IMR-90 (cell line): ENCODE results near the gene KPNA2. TPM values are rescaled to one million over a fixed set of nuclear protein-coding genes. Genes with fewer than 3 reads are reported as not detected.
A peak's percentile ranks its signal among the peaks of the same experiment; 100 is the strongest.

Experiments used
- ATAC-seq: fragments of 200-7000 bp; cut with Tn5 transposase; 2 replicates; pipeline ENCODE4 v1.9.1; 2020; ENCODE audit warnings: low read depth, mild to moderate bottlenecking, moderate library complexity
- BruUV-seq: library from RNA; stranded (reverse); fragments of 400-500 nt; replicated peaks from 2 replicates; lab custom pipeline; 2021; lab: Mats Ljungman, UMichigan
- CTCF ChIA-PET: fragments of 300-600 bp; formaldehyde crosslinking; extraction: SDS; loops from one replicate; lab custom pipeline; 2021; ENCODE audit warnings: antibody characterized with exemption; lab: Yijun Ruan, JAX
- POLR2A ChIA-PET: fragments of 300-600 bp; sonication (Branson Sonifier 250); formaldehyde crosslinking; loops from one replicate; lab custom pipeline; 2022; ENCODE audit warnings: antibody characterized with exemption; ENCODE audit not compliant: unreplicated experiment; lab: Charles Lee
- DNase-seq: peaks from one replicate; pipeline ENCODE4 v3.0.0; 2013
- H2AFZ ChIP-seq: replicated peaks from 2 replicates; pipeline ENCODE3; 2013; ENCODE audit warnings: low read length, mild to moderate bottlenecking; ENCODE audit not compliant: poor library complexity
- H2AK5ac ChIP-seq: 2 replicates; pipeline ENCODE4 v1.6.1; 2013; ENCODE audit warnings: low read depth, low read length, inconsistent platforms
- H2AK9ac ChIP-seq: replicated peaks from 2 replicates; pipeline ENCODE3; 2013; ENCODE audit warnings: mild to moderate bottlenecking, low read depth, low read length, moderate library complexity; ENCODE audit not compliant: poor library complexity
- H2BK120ac ChIP-seq: 2 replicates; pipeline ENCODE4 v1.6.1; 2013; ENCODE audit warnings: low read depth, low read length, inconsistent platforms
- H2BK15ac ChIP-seq: 3 replicates; pipeline ENCODE4 v1.6.1; 2013; ENCODE audit warnings: low read depth, low read length, inconsistent platforms
- H2BK20ac ChIP-seq: 2 replicates; pipeline ENCODE4 v1.6.1; 2013; ENCODE audit warnings: low read depth, mild to moderate bottlenecking, inconsistent platforms, low read length, moderate library complexity
- H2BK5ac ChIP-seq: 2 replicates; pipeline ENCODE4 v1.6.1; 2013; ENCODE audit warnings: mild to moderate bottlenecking, low read depth, low read length, inconsistent platforms; ENCODE audit not compliant: poor library complexity, severe bottlenecking
- H3K14ac ChIP-seq: replicated peaks from 2 replicates; pipeline ENCODE4 v1.6.1; 2013; ENCODE audit warnings: low read depth, low read length, inconsistent platforms
- H3K18ac ChIP-seq: 2 replicates; pipeline ENCODE4 v1.6.1; 2013; ENCODE audit warnings: low read depth, low read length, control low read depth
- H3K23ac ChIP-seq: 2 replicates; pipeline ENCODE4 v1.6.1; 2013; ENCODE audit warnings: low read depth, low read length, inconsistent platforms
- H3K27ac ChIP-seq: 2 replicates; pipeline ENCODE4 v1.5.1; 2013; ENCODE audit warnings: mild to moderate bottlenecking, control low read depth, low read length; ENCODE audit not compliant: insufficient read depth
- H3K27me3 ChIP-seq: 2 replicates; pipeline ENCODE4 v1.6.1; 2013; ENCODE audit warnings: low read length; ENCODE audit not compliant: control insufficient read depth, insufficient read depth
- H3K36me3 ChIP-seq: 2 replicates; pipeline ENCODE4 v1.6.1; 2013; ENCODE audit warnings: low read length, mixed read lengths; ENCODE audit not compliant: control insufficient read depth, insufficient read depth
- H3K4ac ChIP-seq: 2 replicates; pipeline ENCODE4 v1.6.1; 2013; ENCODE audit warnings: low read depth, low read length, inconsistent platforms
- H3K4me1 ChIP-seq: 2 replicates; pipeline ENCODE4 v1.6.1; 2013; ENCODE audit warnings: low read length, mixed read lengths; ENCODE audit not compliant: control insufficient read depth, insufficient read depth
- H3K4me2 ChIP-seq: 2 replicates; pipeline ENCODE4 v1.6.1; 2013; ENCODE audit warnings: low read depth, mild to moderate bottlenecking, control low read depth, low read length, moderate library complexity
- H3K4me3 ChIP-seq: 2 replicates; pipeline ENCODE4 v1.5.1; 2013; ENCODE audit warnings: low read depth, mild to moderate bottlenecking, control low read depth, low read length, moderate library complexity; ENCODE audit not compliant: insufficient read depth
- H3K56ac ChIP-seq: 2 replicates; pipeline ENCODE4 v1.6.1; 2013; ENCODE audit warnings: low read length, inconsistent platforms; ENCODE audit not compliant: insufficient read depth; ENCODE audit errors: extremely low read depth
- H3K79me1 ChIP-seq, 2 experiments: 2 replicates each; pipeline ENCODE4 v1.6.1; 2013; ENCODE audit warnings: low read length in 2 of 2, inconsistent platforms in 1 of 2, low read depth in 1 of 2
- H3K9ac ChIP-seq: 2 replicates; pipeline ENCODE4 v1.6.1; 2013; ENCODE audit warnings: low read depth, low read length, control low read depth
- H3K9me1 ChIP-seq: 2 replicates; pipeline ENCODE4 v1.6.1; 2013; ENCODE audit warnings: low read length, inconsistent platforms; ENCODE audit not compliant: insufficient read depth
- H3K9me3 ChIP-seq: 2 replicates; pipeline ENCODE4 v1.6.1; 2013; ENCODE audit warnings: low read length; ENCODE audit not compliant: control insufficient read depth, insufficient read depth
- H4K20me1 ChIP-seq: 2 replicates; pipeline ENCODE4 v1.6.1; 2013; ENCODE audit warnings: low read length, inconsistent platforms; ENCODE audit not compliant: insufficient read depth
- H4K5ac ChIP-seq: 2 replicates; pipeline ENCODE4 v1.6.1; 2013; ENCODE audit warnings: mild to moderate bottlenecking, low read depth, low read length, control low read depth
- H4K8ac ChIP-seq, 2 experiments: 2 replicates each; pipeline ENCODE4 v1.6.1; 2013; ENCODE audit warnings: low read depth in 2 of 2, low read length in 2 of 2, control low read depth in 1 of 2, inconsistent platforms in 1 of 2
- H4K91ac ChIP-seq: 2 replicates; pipeline ENCODE4 v1.6.1; 2013; ENCODE audit warnings: low read depth, low read length, inconsistent platforms; ENCODE audit not compliant: insufficient read depth
- BHLHE40 ChIP-seq: fragments of 150-350 bp; IDR thresholded peaks from 2 replicates; pipeline ENCODE4 v1.6.1; 2016; ENCODE audit warnings: mild to moderate bottlenecking, low read depth, low read length
- CEBPB ChIP-seq: IDR thresholded peaks from 2 replicates; pipeline ENCODE4 v1.6.1; 2012; ENCODE audit warnings: low read depth, low read length, improper control_type of control experiment
- CHD1 ChIP-seq: IDR thresholded peaks from 2 replicates; pipeline ENCODE4 v1.6.1; 2012; ENCODE audit warnings: low read depth, low read length, improper control_type of control experiment
- MAFK ChIP-seq: IDR thresholded peaks from 2 replicates; pipeline ENCODE4 v1.6.1; 2012; ENCODE audit warnings: low read depth, low read length, improper control_type of control experiment
- NFE2L2 ChIP-seq: fragments of 150-350 bp; IDR thresholded peaks from 2 replicates; pipeline ENCODE4 v1.6.1; 2016; ENCODE audit warnings: low read depth, mild to moderate bottlenecking, low read length
- RAD21 ChIP-seq: IDR thresholded peaks from 2 replicates; pipeline ENCODE4 v1.6.1; 2012; ENCODE audit warnings: low read length, improper control_type of control experiment
- RCOR1 ChIP-seq: IDR thresholded peaks from 2 replicates; pipeline ENCODE4 v1.6.1; 2012; ENCODE audit warnings: mild to moderate bottlenecking, low read length, improper control_type of control experiment; ENCODE audit not compliant: insufficient replicate concordance
- RFX5 ChIP-seq: IDR thresholded peaks from 2 replicates; pipeline ENCODE4 v1.8.0; 2012; ENCODE audit warnings: low read depth, mild to moderate bottlenecking, low read length, moderate library complexity
- SMC3 ChIP-seq: fragments of 150-350 bp; IDR thresholded peaks from 2 replicates; pipeline ENCODE4 v1.6.1; 2016; ENCODE audit warnings: low read depth, mild to moderate bottlenecking, antibody characterized with exemption, low read length, moderate library complexity
- WGBS, 2 experiments: methylation state at CpG; one replicate each; pipeline versions ENCODE4 v1.1.5 to v1.1.7; 2013; ENCODE audit warnings: missing lambda C conversion rate in 2 of 2; ENCODE audit not compliant: insufficient read length in 1 of 2; ENCODE audit errors: extremely low coverage in 2 of 2; 5-methylcytosine and 5-hydroxymethylcytosine counted together
- dilution Hi-C: fragments of 300-500 bp; cut with HindIII; formaldehyde crosslinking; loops from one replicate; pipeline ENCODE4 v1.14.3; 2018; ENCODE audit warnings: low sequenced_read_pairs; ENCODE audit not compliant: unreplicated experiment
- in situ Hi-C: fragments of 300-500 bp; cut with MboI; formaldehyde crosslinking; loops from 3 replicates; pipeline ENCODE4 v1.14.3; 2019; ENCODE audit warnings: low sequenced_read_pairs, inconsistent platforms, mixed read lengths
- intact Hi-C: fragments of 100-400 bp; cut with micrococcal nuclease; formaldehyde crosslinking; loops from 2 replicates; pipeline ENCODE4 v1.10.0; 2022
- polyA plus RNA-seq, 3 experiments: library from polyadenylated mRNA; depleted of rRNA; stranded (reverse); fragments of >200 nt; gene quantifications; 2 replicates each; pipeline ENCODE4 v1.2.3, GENCODE V29; 2012; ENCODE audit warnings: low replicate concordance in 1 of 3
- total RNA-seq: library from RNA; depleted of rRNA; stranded (reverse); fragments of >200 nt; gene quantifications from 2 replicates; pipeline ENCODE4 v1.2.3, GENCODE V29; 2012
- TF ChIP-seq, protein P1 (sequence below): fragments of 150-350 bp; IDR thresholded peaks from 2 replicates; pipeline ENCODE4 v1.6.1; 2016; ENCODE audit warnings: low read depth, mild to moderate bottlenecking, low read length, moderate library complexity, borderline replicate concordance
- TF ChIP-seq, protein P2 (sequence below): conservative IDR thresholded peaks from 2 replicates; pipeline ENCODE4 v1.5.1; 2012; ENCODE audit warnings: mild to moderate bottlenecking, low read depth, low read length, improper control_type of control experiment

KPNA2 gene
- total and polyA plus RNA-seq, 2 of the 4 experiments (the other 2 are of a cell fraction), result 135 to 262 TPM

DNA sequence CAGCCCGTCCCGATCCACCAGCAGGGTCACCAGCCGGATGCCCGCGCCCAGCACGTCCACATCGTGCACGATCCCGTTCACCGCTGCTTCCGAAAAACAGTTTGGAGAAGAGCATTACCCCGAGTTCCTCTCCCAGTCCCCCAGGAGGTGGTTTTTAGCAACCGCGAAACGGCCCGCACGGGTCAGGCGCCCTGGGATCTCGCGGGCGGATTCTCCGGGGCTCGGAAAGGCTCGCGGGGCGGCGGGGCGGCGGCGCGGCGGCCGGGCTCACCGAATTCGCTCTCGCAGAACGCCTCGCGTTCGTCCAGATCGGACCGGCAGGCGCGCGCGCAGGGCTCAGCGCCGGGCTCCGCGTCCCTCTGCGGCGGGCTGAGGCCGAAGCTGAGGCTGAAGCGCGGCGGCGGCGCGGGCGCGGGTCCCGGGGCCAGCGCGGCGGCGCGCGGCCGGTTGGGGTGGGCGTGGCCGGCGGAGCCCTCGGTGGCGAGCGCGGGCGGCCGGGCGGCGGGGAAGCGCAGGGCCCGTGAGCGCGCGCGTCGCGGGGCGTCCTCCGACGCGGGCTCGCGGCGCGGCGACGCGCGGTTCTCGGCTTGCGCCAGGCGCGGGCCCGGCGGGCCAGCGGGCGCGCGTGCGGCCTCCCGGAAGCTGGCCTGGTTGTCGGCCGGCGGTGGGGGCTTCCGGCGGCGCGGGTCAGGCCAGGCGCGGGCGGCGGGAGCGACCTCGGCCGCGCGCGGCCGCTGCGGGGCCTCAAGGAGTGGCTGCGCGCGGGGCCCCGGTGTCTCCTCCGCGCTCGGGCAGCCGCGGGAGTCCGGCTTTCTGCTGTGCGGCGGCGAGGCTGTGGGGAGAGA is 42.2 kb upstream of the KPNA2 start (continued):
- TF ChIP-seq, protein P1, sequence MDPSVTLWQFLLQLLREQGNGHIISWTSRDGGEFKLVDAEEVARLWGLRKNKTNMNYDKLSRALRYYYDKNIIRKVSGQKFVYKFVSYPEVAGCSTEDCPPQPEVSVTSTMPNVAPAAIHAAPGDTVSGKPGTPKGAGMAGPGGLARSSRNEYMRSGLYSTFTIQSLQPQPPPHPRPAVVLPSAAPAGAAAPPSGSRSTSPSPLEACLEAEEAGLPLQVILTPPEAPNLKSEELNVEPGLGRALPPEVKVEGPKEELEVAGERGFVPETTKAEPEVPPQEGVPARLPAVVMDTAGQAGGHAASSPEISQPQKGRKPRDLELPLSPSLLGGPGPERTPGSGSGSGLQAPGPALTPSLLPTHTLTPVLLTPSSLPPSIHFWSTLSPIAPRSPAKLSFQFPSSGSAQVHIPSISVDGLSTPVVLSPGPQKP, result no peak

DNA sequence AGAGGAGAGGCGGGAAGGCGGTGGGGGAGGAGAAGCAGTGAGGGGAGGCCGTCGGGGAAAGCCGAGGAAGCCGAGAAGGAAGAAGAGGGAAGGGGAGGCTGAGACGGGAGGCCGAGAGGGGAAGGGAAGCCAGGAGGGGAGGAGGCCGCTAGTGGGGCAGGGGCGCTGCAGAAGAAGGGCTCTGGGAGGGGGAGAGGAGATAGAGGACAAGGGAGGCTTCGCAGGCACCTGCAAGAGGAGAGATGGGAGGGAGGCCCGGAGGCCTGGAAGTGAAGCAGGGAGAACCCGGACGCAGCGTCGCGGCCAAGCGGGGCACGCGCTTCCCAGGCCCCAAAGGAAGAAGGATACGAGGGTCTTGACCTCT is 41.6 kb upstream of the KPNA2 start:
- peak overlapping the region; percentile 91 for H3K4me2 ChIP-seq
- H3K9me1 ChIP-seq, result peaks cover 8% of the 10 kb centered on the region; the same call in 1 of the 2 replicates
- H3K36me3 ChIP-seq, result no peaks in the 10 kb centered on the region
- peak overlapping the region; percentile 46 for H3K23ac ChIP-seq
- no peak overlapping the region for H2BK20ac ChIP-seq
- H4K20me1 ChIP-seq, result no peaks in the 10 kb centered on the region
- peaks cover 5% of the 10 kb centered on the region; the same call in 1 of the 2 replicates for H3K4me1 ChIP-seq
- POLR2A ChIA-PET, result interaction anchor here (0.6 kb wide), 1 partner anchor 1691 kb away, joined by 8 read pairs; no protein-coding TSS in a partner anchor
- dilution Hi-C loops, result no loop called here
- H2AFZ ChIP-seq, result peak overlapping the region; percentile 94
- H3K27me3 ChIP-seq, result no peaks in the 10 kb centered on the region
- peaks cover 8 to 13% of the 10 kb centered on the region in 2 experiments; a peak in 3 of 4 replicates for H3K79me1 ChIP-seq
- H3K4me3 ChIP-seq, result peak overlapping the region; percentile 72
- peak overlapping the region; percentile 92 for H3K4ac ChIP-seq
- ATAC-seq, result no peak
- peak overlapping the region; percentile 76 for H3K14ac ChIP-seq
- CTCF ChIA-PET, result interaction anchor here (1.4 kb wide), 1 partner anchor 31 kb away, joined by 3 read pairs; no protein-coding TSS in a partner anchor
- 2% methylated on average over 6 of the region's 21 CpGs; no CpG with 5 or more reads in 1 of the 2 experiments for WGBS, 2 experiments
- H2BK5ac ChIP-seq, result peak overlapping the region; percentile 59
- peak overlapping the region; percentile 92 for H3K27ac ChIP-seq
- H2AK5ac ChIP-seq, result peak overlapping the region; percentile 36; the same call in 1 of the 2 replicates
- 0 out of 2 replicates have a peak overlapping the region, but pooled peaks have one; percentile 16 for H3K56ac ChIP-seq
- peak overlapping the region; percentile 28; the same call in 1 of the 2 replicates for H2BK120ac ChIP-seq
- no TSS peak for BruUV-seq
- in situ Hi-C loops, result no loop called here
- H3K18ac ChIP-seq, result peak overlapping the region; percentile 6; the same call in 1 of the 2 replicates
- H4K5ac ChIP-seq, result peak overlapping the region; percentile 74
- H4K91ac ChIP-seq, result peak overlapping the region; percentile 70
- DNase-seq, result peak; percentile 12
- H2BK15ac ChIP-seq, result no peak overlapping the region
- no peaks in the 10 kb centered on the region for H3K9me3 ChIP-seq
- H3K9ac ChIP-seq, result peak overlapping the region; percentile 61
- peak overlapping the region; percentile 69 to 84; a peak in 3 of 4 replicates for H4K8ac ChIP-seq
- intact Hi-C loops, result loop anchor here (1.0 to 10.0 kb wide), 2 partner anchors 12 to 211 kb away; no protein-coding TSS in a partner anchor
- peak overlapping the region; percentile 56 for H2AK9ac ChIP-seq
- TF ChIP-seq SMC3, result no peak
- no peak for TF ChIP-seq MAFK
- TF ChIP-seq BHLHE40, result no peak
- no peak for TF ChIP-seq RCOR1
- no peak for TF ChIP-seq RAD21
- TF ChIP-seq, protein P2, sequence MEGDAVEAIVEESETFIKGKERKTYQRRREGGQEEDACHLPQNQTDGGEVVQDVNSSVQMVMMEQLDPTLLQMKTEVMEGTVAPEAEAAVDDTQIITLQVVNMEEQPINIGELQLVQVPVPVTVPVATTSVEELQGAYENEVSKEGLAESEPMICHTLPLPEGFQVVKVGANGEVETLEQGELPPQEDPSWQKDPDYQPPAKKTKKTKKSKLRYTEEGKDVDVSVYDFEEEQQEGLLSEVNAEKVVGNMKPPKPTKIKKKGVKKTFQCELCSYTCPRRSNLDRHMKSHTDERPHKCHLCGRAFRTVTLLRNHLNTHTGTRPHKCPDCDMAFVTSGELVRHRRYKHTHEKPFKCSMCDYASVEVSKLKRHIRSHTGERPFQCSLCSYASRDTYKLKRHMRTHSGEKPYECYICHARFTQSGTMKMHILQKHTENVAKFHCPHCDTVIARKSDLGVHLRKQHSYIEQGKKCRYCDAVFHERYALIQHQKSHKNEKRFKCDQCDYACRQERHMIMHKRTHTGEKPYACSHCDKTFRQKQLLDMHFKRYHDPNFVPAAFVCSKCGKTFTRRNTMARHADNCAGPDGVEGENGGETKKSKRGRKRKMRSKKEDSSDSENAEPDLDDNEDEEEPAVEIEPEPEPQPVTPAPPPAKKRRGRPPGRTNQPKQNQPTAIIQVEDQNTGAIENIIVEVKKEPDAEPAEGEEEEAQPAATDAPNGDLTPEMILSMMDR, result no peak
- TF ChIP-seq CHD1, result no peak
- no peak for TF ChIP-seq RFX5
- TF ChIP-seq NFE2L2, result no peak
- TF ChIP-seq CEBPB, result no peak
